ENCODE measurements around the gene HTT.

HTT gene

GRCh38 chr4:3218824-3219760, 144.6 kb downstream of the HTT start:
- Mint-ChIP-seq H3K4me1 (peaks cover 0 to 3% of the 10 kb centered on the region in 2 donors), H3K36me3 (peaks cover 46 to 66% of the 10 kb centered on the region in 2 donors), H3K27me3 (no peaks in the 10 kb centered on the region), H3K4me3 (no peak overlapping the region), H3K27ac (peak overlapping the region; percentile 31), H3K9me3 (no peaks in the 10 kb centered on the region)
- no peak for DNase-seq
- ATAC-seq (replicated peaks) = no peak

GRCh38 chr4:3219761-3220475, 145.4 kb downstream of the HTT start:
- Mint-ChIP-seq H3K4me3 (no peak overlapping the region), H3K36me3 (peaks cover 53 to 72% of the 10 kb centered on the region in 2 donors), H3K27me3 (no peaks in the 10 kb centered on the region), H3K27ac (peak overlapping the region; percentile 70), H3K9me3 (no peaks in the 10 kb centered on the region), H3K4me1 (peaks cover 0 to 3% of the 10 kb centered on the region in 2 donors)
- ATAC-seq (replicated peaks) (no peak), DNase-seq (no peak)

DNA sequence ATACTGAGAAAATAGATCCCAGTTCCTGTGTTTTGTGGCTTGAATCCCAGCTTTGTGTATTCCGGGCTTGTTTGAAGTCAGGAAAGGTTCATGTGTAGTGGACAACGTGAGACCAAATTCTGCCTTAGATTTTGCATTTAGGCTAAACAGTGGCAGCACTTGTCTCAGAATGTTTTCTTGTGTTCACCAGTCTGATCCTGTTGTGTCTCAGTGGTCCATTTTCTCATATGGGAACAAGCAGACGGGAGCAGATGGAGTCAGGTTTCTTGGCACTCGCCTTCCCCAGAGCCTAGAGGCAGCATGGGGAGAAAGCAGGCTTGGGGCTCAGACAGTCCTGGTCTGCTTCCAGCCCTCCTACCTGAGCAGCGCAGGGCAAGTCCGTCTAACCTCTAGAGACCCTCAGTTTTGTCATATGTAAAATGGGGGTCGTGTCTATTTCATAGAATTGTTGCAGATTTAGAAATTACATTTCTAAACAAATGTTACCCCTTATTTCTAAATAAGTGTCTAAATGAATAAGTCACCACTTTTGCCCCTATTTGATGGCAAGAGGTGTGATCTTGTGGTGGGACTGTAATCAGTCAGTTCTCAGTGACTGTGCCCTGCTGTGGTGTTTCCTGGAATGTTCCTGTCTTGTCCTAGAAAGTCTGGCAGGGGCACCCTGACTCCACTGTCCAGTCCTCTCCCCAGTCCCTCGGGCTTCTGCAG, 146.1 kb downstream of the HTT start:
- Mint-ChIP-seq H3K27me3 (no peaks in the 10 kb centered on the region), H3K9me3 (no peaks in the 10 kb centered on the region), H3K36me3 (peaks cover 58 to 67% of the 10 kb centered on the region in 2 donors), H3K27ac (no peak overlapping the region), H3K4me3 (no peak overlapping the region), H3K4me1 (peaks cover 0 to 3% of the 10 kb centered on the region in 2 donors)
- DNase-seq = no peak
- no peak for ATAC-seq (replicated peaks)

DNA sequence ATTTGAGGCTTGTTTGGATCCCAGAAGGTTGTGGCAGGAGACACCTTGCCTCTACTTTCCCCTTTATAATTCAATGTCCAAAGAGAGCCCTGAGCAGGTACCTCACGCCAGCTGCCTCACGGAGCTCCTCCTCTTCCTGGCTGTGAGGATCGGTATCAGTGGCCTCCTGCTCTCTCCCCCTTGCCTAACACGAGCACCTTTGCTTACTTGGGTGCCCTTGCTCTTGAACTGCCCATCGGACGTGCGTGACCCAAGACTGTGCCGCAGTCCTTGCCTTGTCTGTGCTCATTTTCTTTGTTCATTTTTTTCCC, 146.7 kb downstream of the HTT start:
- H3K27ac Mint-ChIP-seq = no peak overlapping the region

GRCh38 chr4:3221996-3222395, 147.5 kb downstream of the HTT start:
- H3K9me3 Mint-ChIP-seq = no peaks in the 10 kb centered on the region
- ATAC-seq (replicated peaks) = no peak
- no peak for DNase-seq
- no peak overlapping the region for H3K4me3 Mint-ChIP-seq
- no peak overlapping the region for H3K27ac Mint-ChIP-seq
- H3K36me3 Mint-ChIP-seq = peaks cover 54 to 66% of the 10 kb centered on the region in 2 donors
- H3K27me3 Mint-ChIP-seq = no peaks in the 10 kb centered on the region
- peaks cover 0 to 3% of the 10 kb centered on the region in 2 donors for H3K4me1 Mint-ChIP-seq

More for the DNA sequence above, 146.7 kb downstream of the HTT start:
- Mint-ChIP-seq H3K4me3 (no peak overlapping the region), H3K27me3 (no peaks in the 10 kb centered on the region), H3K36me3 (peaks cover 59 to 69% of the 10 kb centered on the region in 2 donors), H3K4me1 (peaks cover 0 to 3% of the 10 kb centered on the region in 2 donors), H3K9me3 (no peaks in the 10 kb centered on the region)
- DNase-seq (no peak), ATAC-seq (replicated peaks) (no peak)

- Mint-ChIP-seq H3K4me3 (no peak overlapping the region), H3K4me1 (peaks cover 0 to 3% of the 10 kb centered on the region in 2 donors), H3K27ac (no peak overlapping the region), H3K27me3 (no peaks in the 10 kb centered on the region), H3K9me3 (no peaks in the 10 kb centered on the region), H3K36me3 (peaks cover 48 to 63% of the 10 kb centered on the region in 2 donors)
- ATAC-seq (replicated peaks) = no peak
- no peak for DNase-seq
Measured at GRCh38 chr4:3223346-3223745, 148.9 kb downstream of the HTT start.

DNA sequence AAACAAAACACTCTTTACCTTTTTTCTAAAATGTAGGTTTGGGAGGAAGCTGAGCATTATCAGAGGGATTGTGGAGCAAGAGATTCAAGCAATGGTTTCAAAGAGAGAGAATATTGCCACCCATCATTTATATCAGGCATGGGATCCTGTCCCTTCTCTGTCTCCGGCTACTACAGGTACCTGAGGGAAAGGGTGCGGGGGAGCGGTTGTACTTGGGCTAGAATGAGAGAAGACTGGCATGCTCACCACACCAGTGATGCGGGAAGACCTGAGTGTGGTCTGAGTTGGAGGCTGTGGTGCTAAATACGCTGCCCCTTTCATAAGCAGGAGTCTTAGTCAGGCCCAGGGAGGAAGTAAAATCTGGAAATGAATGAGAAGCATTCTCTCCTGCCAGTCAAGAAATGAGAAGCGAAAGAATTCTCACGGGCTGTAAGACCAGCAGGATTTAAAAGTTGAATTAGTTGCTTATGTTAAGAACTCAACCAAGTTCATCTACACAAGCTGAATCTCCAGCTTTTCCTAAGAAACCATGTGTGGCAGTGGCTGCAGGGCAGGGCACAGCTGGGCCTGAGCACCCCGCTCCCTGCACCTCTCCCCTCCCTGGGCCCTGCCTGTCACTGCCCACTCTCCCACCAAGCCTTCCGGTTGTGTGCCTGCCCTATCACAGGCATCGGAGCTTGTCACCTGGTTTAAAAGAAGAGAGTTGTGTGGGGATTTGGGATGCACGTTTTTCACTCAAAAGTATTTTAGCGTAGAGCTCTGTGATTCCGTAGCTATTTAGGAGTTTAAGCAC, 149.7 kb downstream of the HTT start:
- ATAC-seq (replicated peaks) (no peak), DNase-seq (no peak)
- Mint-ChIP-seq H3K36me3 (peaks cover 49 to 63% of the 10 kb centered on the region in 2 donors), H3K4me1 (no peaks in the 10 kb centered on the region), H3K27me3 (no peaks in the 10 kb centered on the region), H3K27ac (peak overlapping the region; percentile 87), H3K4me3 (no peak overlapping the region), H3K9me3 (no peaks in the 10 kb centered on the region)

DNA sequence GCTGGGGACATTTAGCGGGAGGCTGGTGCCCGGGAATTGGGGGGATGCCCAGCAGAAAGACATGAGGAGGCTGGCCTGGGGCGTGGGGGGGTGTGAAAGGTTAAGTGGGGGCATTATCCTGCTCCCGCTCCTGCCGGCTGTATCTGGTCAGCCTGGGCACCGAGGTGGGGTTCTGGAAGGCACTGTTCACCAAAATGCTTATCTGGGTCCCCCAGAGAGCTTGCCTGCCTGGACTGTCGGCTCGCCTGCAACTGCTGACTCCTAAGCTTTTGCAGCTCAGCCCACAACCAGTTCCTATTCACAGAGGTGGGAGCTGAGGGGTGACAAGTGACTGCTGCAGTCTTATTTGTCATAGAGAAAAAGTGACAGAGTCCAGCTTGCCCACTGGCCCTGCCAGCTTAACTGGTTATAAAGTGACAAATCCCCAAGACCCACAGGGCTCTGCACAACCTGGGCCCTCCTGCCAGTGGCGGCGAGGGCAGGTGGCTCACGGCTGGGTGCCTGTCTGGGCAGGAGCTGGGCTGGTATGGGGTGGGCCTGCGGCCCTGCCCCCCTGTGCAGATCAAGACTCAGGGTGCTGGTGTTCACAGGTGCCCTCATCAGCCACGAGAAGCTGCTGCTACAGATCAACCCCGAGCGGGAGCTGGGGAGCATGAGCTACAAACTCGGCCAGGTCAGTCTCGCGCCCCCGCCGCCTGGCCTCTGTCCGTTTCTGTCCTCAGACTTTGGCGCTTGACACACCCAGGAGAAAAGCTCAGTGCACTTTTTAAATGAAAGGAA, 150.8 kb downstream of the HTT start:
- H3K27me3 Mint-ChIP-seq = no peaks in the 10 kb centered on the region
- peaks cover 59 to 64% of the 10 kb centered on the region in 2 donors for H3K36me3 Mint-ChIP-seq
- H3K4me3 Mint-ChIP-seq = no peak overlapping the region
- H3K4me1 Mint-ChIP-seq = no peaks in the 10 kb centered on the region
- no peak for ATAC-seq (replicated peaks)
- no peaks in the 10 kb centered on the region for H3K9me3 Mint-ChIP-seq
- no peak for DNase-seq
- peak overlapping the region; percentile 87 for H3K27ac Mint-ChIP-seq

GRCh38 chr4:3225936-3226335, 151.5 kb downstream of the HTT start:
- ATAC-seq (replicated peaks) (no peak), DNase-seq (no peak)
- Mint-ChIP-seq H3K27ac (peak overlapping the region; percentile 1), H3K36me3 (peaks cover 64 to 71% of the 10 kb centered on the region in 2 donors), H3K27me3 (no peaks in the 10 kb centered on the region), H3K4me1 (no peaks in the 10 kb centered on the region), H3K9me3 (no peaks in the 10 kb centered on the region), H3K4me3 (no peak overlapping the region)

- Mint-ChIP-seq H3K4me3 (no peak overlapping the region), H3K36me3 (peaks cover 64 to 70% of the 10 kb centered on the region in 2 donors), H3K27me3 (no peaks in the 10 kb centered on the region), H3K4me1 (no peaks in the 10 kb centered on the region), H3K9me3 (no peaks in the 10 kb centered on the region), H3K27ac (no peak overlapping the region)
- no peak for ATAC-seq (replicated peaks)
- DNase-seq = no peak
Measured at GRCh38 chr4:3226467-3226866, 152.0 kb downstream of the HTT start.

GRCh38 chr4:3226944-3227343, 152.5 kb downstream of the HTT start:
- Mint-ChIP-seq H3K36me3 (peaks cover 64 to 72% of the 10 kb centered on the region in 2 donors), H3K4me1 (no peaks in the 10 kb centered on the region), H3K9me3 (no peaks in the 10 kb centered on the region), H3K4me3 (no peak overlapping the region), H3K27me3 (no peaks in the 10 kb centered on the region), H3K27ac (no peak overlapping the region)
- ATAC-seq (replicated peaks) = no peak
- no peak for DNase-seq

- no peaks in the 10 kb centered on the region for H3K4me1 Mint-ChIP-seq
- no peak overlapping the region for H3K27ac Mint-ChIP-seq
- H3K4me3 Mint-ChIP-seq = no peak overlapping the region
- H3K27me3 Mint-ChIP-seq = no peaks in the 10 kb centered on the region
- peaks cover 61 to 70% of the 10 kb centered on the region in 2 donors for H3K36me3 Mint-ChIP-seq
- DNase-seq = no peak
- no peak for ATAC-seq (replicated peaks)
- no peaks in the 10 kb centered on the region for H3K9me3 Mint-ChIP-seq
Measured at GRCh38 chr4:3227878-3228675, 153.6 kb downstream of the HTT start.

DNA sequence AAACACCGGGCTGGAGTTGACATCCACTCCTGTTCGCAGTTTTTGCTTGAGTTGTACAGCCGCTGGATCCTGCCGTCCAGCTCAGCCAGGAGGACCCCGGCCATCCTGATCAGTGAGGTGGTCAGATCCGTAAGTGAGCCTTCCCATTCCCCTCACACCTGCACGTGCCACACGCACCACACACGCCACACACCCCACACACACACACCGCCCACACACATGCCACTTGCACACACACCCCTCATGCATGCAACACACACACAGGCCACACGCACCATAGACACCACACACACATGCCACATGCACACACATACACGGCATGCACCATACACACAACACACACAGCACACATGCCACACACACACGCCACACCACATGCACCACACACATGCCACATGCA, 154.4 kb downstream of the HTT start:
- H3K4me1 Mint-ChIP-seq = peaks cover 0 to 2% of the 10 kb centered on the region in 2 donors
- no peaks in the 10 kb centered on the region for H3K9me3 Mint-ChIP-seq
- no peak for DNase-seq
- no peak overlapping the region for H3K4me3 Mint-ChIP-seq
- H3K36me3 Mint-ChIP-seq = peaks cover 62 to 70% of the 10 kb centered on the region in 2 donors
- no peak for ATAC-seq (replicated peaks)
- no peak overlapping the region for H3K27ac Mint-ChIP-seq
- no peaks in the 10 kb centered on the region for H3K27me3 Mint-ChIP-seq

Data from stimulated activated naive B cell treated with anti-CD40 and anti-IgM and Interleukin-4, amounts not matched to agents 10 μg/mL and 1 μg/mL and 100 μg/mL, for 72 hours (primary cell).